Measurements from ENCODE around the gene KCNC1. TPM values are rescaled to one million over a fixed set of nuclear protein-coding genes. Genes with fewer than 3 reads are reported as not detected.

Gene KCNC1
- total RNA-seq, 4 donors from 2014 or later = not detected

GRCh38 chr11:17805873-17806272, 71.3 kb downstream of the KCNC1 start:
- TF ChIP-seq, protein P1, sequence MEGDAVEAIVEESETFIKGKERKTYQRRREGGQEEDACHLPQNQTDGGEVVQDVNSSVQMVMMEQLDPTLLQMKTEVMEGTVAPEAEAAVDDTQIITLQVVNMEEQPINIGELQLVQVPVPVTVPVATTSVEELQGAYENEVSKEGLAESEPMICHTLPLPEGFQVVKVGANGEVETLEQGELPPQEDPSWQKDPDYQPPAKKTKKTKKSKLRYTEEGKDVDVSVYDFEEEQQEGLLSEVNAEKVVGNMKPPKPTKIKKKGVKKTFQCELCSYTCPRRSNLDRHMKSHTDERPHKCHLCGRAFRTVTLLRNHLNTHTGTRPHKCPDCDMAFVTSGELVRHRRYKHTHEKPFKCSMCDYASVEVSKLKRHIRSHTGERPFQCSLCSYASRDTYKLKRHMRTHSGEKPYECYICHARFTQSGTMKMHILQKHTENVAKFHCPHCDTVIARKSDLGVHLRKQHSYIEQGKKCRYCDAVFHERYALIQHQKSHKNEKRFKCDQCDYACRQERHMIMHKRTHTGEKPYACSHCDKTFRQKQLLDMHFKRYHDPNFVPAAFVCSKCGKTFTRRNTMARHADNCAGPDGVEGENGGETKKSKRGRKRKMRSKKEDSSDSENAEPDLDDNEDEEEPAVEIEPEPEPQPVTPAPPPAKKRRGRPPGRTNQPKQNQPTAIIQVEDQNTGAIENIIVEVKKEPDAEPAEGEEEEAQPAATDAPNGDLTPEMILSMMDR (IDR thresholded peaks at IDR 0.05; ENCODE audit: low read depth) = no peak

GRCh38 chr11:17807034-17807433, 72.5 kb downstream of the KCNC1 start:
- TF ChIP-seq, protein P1 (IDR thresholded peaks at IDR 0.05; ENCODE audit: low read depth) = no peak

DNA sequence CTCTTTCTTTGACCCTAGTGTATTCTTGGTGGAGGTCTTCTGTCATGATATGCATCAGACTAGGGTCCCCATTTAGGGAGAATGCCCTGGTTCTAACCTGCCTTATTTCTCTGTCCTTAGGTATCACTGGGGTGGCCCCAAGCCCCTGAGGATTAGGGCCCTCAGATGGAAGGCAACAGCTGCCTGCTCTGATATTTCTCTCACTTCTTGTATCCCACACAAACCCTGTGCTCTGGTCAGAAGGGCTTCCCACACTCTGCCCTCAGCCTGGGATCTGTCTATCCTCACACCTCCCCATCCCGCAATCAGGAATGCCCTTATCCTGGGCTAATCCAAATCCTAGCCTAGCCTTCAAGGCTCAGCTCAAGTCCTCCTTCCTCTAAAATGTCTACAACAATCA, 75.5 kb downstream of the KCNC1 start:
- TF ChIP-seq, protein P1 (IDR thresholded peaks at IDR 0.05; ENCODE audit: low read depth) = no peak

- TF ChIP-seq, protein P1 (IDR thresholded peaks at IDR 0.05; ENCODE audit: low read depth) = no peak
Measured at GRCh38 chr11:17810746-17811145, 76.2 kb downstream of the KCNC1 start.

DNA sequence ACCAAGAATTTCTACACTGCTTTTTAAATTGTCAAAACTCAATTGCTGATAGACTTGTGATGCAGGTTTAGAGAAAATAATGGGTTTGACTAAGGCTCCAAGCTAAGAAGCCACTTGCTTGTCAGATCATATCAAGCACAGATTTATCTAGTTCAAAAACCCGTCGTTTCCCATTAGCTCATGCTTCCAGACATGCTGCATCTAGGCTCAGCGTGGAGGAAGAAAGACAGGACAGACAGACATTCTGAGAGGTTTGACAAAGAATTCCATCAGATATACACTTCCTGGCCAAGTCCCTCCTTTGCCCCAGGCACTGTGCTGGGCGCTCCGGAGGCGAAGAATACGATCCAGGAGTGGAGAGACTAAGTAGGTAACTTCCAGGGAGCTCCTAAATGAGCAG, 76.8 kb downstream of the KCNC1 start:
- TF ChIP-seq, protein P1 (IDR thresholded peaks at IDR 0.05; ENCODE audit: low read depth) = no peak

GRCh38 chr11:17812091-17812864, 77.7 kb downstream of the KCNC1 start:
- TF ChIP-seq, protein P1 (IDR thresholded peaks at IDR 0.05; ENCODE audit: low read depth) = no peak

DNA sequence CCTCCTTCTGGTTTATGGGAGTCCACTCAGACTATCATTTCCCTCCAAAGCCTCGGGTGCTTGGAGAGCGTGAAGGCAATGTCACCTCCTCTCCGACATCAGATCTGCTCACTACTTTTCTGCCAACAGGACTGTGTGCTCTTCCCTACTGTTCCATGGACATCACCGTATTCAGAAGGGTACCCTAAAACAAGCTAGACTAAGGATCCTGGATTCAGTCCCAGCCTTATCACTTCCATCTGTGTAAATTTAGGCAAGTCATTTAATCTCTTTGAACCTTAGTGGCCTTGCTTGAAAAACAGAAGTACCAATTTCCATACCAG, 78.2 kb downstream of the KCNC1 start:
- TF ChIP-seq, protein P1 (IDR thresholded peaks at IDR 0.05; ENCODE audit: low read depth) = no peak
